Stomach (tissue), 9 donors: ENCODE data around the gene STXBP6. TPM values are rescaled to one million over a fixed set of nuclear protein-coding genes. Genes with fewer than 3 reads are reported as not detected.

Source experiments
- DNase-seq, 2 donors: peaks; one replicate each; pipeline versions ENCODE4 v3.0.0 to v3.0.0-alpha.2; 2013 to 2019
- H3K27ac ChIP-seq, 5 donors: fragments of 200-600 bp in 4 of 5; sonication (generic) in 4 of 5; one replicate each; pipeline ENCODE4 v1.5.1; 2013 to 2019; ENCODE audit warnings: mild to moderate bottlenecking in 1 of 5, moderate library complexity in 1 of 5
- H3K27me3 ChIP-seq, 3 donors: fragments of 200-600 bp; sonication (generic); one replicate each; pipeline ENCODE4 v1.5.1; 2017 to 2019; ENCODE audit warnings: mixed run types in 1 of 3
- H3K36me3 ChIP-seq, 4 donors: fragments of 200-600 bp; sonication (generic); 1 replicate in 3 of 4; 2 replicates in 1 of 4; pipeline ENCODE4 v1.5.1; 2016 to 2019
- H3K4me1 ChIP-seq, 4 donors: fragments of 200-600 bp; sonication (generic); one replicate each; pipeline ENCODE4 v1.5.1; 2016 to 2019
- H3K4me3 ChIP-seq, 4 donors: fragments of 200-600 bp; sonication (generic) in 3 of 4; one replicate each; pipeline ENCODE4 v1.5.1; 2016 to 2019; ENCODE audit warnings: mild to moderate bottlenecking in 1 of 4
- H3K9me3 ChIP-seq, 4 donors: fragments of 200-600 bp; sonication (generic); one replicate each; pipeline ENCODE4 v1.5.1; 2016 to 2019
- CTCF ChIP-seq, 7 experiments: fragments of 450-650 bp in 4 of 7; fragments of 200-600 bp in 3 of 7; sonication (generic) in 3 of 7; IDR thresholded peaks; one replicate each; pipeline ENCODE4 v1.5.1; 2016 to 2019; ENCODE audit warnings: antibody characterized with exemption in 7 of 7, control low read depth in 2 of 7, mild to moderate bottlenecking in 1 of 7
- EP300 ChIP-seq: sonication (generic); formaldehyde crosslinking; IDR thresholded peaks from one replicate; pipeline ENCODE4 v1.6.1; 2017; ENCODE audit warnings: antibody characterized with exemption
- POLR2A ChIP-seq, 4 donors: fragments of 450-650 bp; IDR thresholded peaks; one replicate each; pipeline ENCODE4 v1.6.1; 2016; ENCODE audit warnings: antibody characterized with exemption in 4 of 4, control low read depth in 2 of 4, mild to moderate bottlenecking in 1 of 4, moderate library complexity in 1 of 4
- POLR2AphosphoS5 ChIP-seq, 3 donors: sonication (generic); formaldehyde crosslinking; IDR thresholded peaks; one replicate each; pipeline ENCODE4 v1.6.1; 2016; ENCODE audit warnings: antibody characterized with exemption in 3 of 3
- WGBS, 5 donors: extraction: QIAGEN DNeasy Blood & Tissue Kit in 3 of 5; methylation state at CpG; one replicate each; pipeline versions ENCODE4 v1.1.5 to v1.1.7; 2013 to 2018; 5-methylcytosine and 5-hydroxymethylcytosine counted together
- intact Hi-C: fragments of 100-400 bp; cut with DNase I; formaldehyde crosslinking; loops from one replicate; pipeline ENCODE4 v1.15.1; 2023; ENCODE audit warnings: low total_unique reads
- polyA plus RNA-seq, 3 donors: library from polyadenylated mRNA; stranded (reverse); fragments of 200-250 nt; gene quantifications; one replicate each; pipeline ENCODE4 v1.2.3, GENCODE V29; 2013
- total RNA-seq, 5 donors: library from RNA; depleted of rRNA; stranded (reverse); fragments of >200 nt; gene quantifications; one replicate each; pipeline versions ENCODE4 v1.1.0 to v1.2.3, GENCODE V29; 2014 to 2016
- donor health status: healthy with polysubstance abuse.
- donor health status: Bipolar disorder and iron deficiency.
- donor health status: healthy.

The STXBP6 gene
- total and polyA plus RNA-seq, 8 donors, result 7.4 to 37.1 (median 15.2) TPM

- intact Hi-C loops, result no loop called here
- DNase-seq, result no peak
- TF ChIP-seq POLR2A (IDR thresholded peaks at IDR 0.05), result no peak
- no peak for TF ChIP-seq POLR2AphosphoS5 (IDR thresholded peaks at IDR 0.05)
- TF ChIP-seq EP300, result no peak
- TF ChIP-seq CTCF (IDR thresholded peaks at IDR 0.05), result no peak
- Histone ChIP-seq H3K4me1 (no peaks in the 10 kb centered on the region), H3K36me3 (peaks cover 0 to 6% (median 0%) of the 10 kb centered on the region in 4 donors), H3K9me3 (peaks cover 0 to 12% (median 8%) of the 10 kb centered on the region in 4 donors), H3K27me3 (no peaks in the 10 kb centered on the region), H3K27ac (no peak overlapping the region), H3K4me3 (no peak overlapping the region)
- 84 to 96% (median 90%) methylated on average over 6 of the region's 6 CpGs for WGBS, 5 donors
Observed at GRCh38 chr14:24888532-24888931, 161.4 kb downstream of the STXBP6 start.

GRCh38 chr14:24887623-24888304, 162.2 kb downstream of the STXBP6 start:
- DNase-seq, result no peak
- WGBS, 5 donors, result 75 to 81% (median 79%) methylated on average over 3 of the region's 3 CpGs
- Histone ChIP-seq H3K36me3 (peaks cover 0 to 6% (median 0%) of the 10 kb centered on the region in 4 donors), H3K4me1 (peaks cover 0 to 3% (median 0%) of the 10 kb centered on the region in 4 donors), H3K4me3 (no peak overlapping the region), H3K27me3 (no peaks in the 10 kb centered on the region), H3K9me3 (peaks cover 0 to 12% (median 8%) of the 10 kb centered on the region in 4 donors), H3K27ac (no peak overlapping the region)
- intact Hi-C loops, result no loop called here
- TF ChIP-seq POLR2A (IDR thresholded peaks at IDR 0.05), result no peak
- no peak for TF ChIP-seq EP300
- TF ChIP-seq POLR2AphosphoS5 (IDR thresholded peaks at IDR 0.05), result no peak
- TF ChIP-seq CTCF (IDR thresholded peaks at IDR 0.05), result no peak

GRCh38 chr14:24885410-24885913, 164.5 kb downstream of the STXBP6 start:
- Histone ChIP-seq H3K4me3 (no peak overlapping the region), H3K36me3 (no peaks in the 10 kb centered on the region), H3K27ac (no peak overlapping the region), H3K4me1 (peaks cover 0 to 20% (median 4%) of the 10 kb centered on the region in 4 donors), H3K27me3 (no peaks in the 10 kb centered on the region), H3K9me3 (peaks cover 0 to 4% (median under 1%) of the 10 kb centered on the region in 4 donors)
- 67 to 73% (median 70%) methylated on average over 3 of the region's 3 CpGs for WGBS, 5 donors
- intact Hi-C loops, result no loop called here
- no peak for DNase-seq
- TF ChIP-seq POLR2AphosphoS5 (IDR thresholded peaks at IDR 0.05), result no peak
- TF ChIP-seq POLR2A (IDR thresholded peaks at IDR 0.05), result no peak
- TF ChIP-seq EP300, result no peak
- no peak for TF ChIP-seq CTCF (IDR thresholded peaks at IDR 0.05)

GRCh38 chr14:24883576-24883975, 166.4 kb downstream of the STXBP6 start:
- Histone ChIP-seq H3K36me3 (no peaks in the 10 kb centered on the region), H3K4me1 (peaks cover 0 to 24% (median 4%) of the 10 kb centered on the region in 4 donors), H3K9me3 (no peaks in the 10 kb centered on the region), H3K4me3 (no peak overlapping the region), H3K27ac (no peak overlapping the region), H3K27me3 (no peaks in the 10 kb centered on the region)
- intact Hi-C loops, result no loop called here
- 69 to 97% (median 92%) methylated on average over 2 of the region's 2 CpGs for WGBS, 5 donors
- TF ChIP-seq POLR2AphosphoS5 (IDR thresholded peaks at IDR 0.05), result no peak
- no peak for TF ChIP-seq POLR2A (IDR thresholded peaks at IDR 0.05)
- TF ChIP-seq CTCF (IDR thresholded peaks at IDR 0.05), result no peak
- no peak for TF ChIP-seq EP300
- DNase-seq, result no peak
